K562 (cell line): ENCODE results near the gene PHTF1. TPM values are rescaled to one million over a fixed set of nuclear protein-coding genes. Genes with fewer than 3 reads are reported as not detected.

Experiments
- ATAC-seq: fragments of 200-7000 bp; cut with Tn5 transposase; 3 replicates; pipeline ENCODE4 v1.9.1; 2020; ENCODE audit warnings: moderate library complexity
- BruUV-seq: library from RNA; stranded (reverse); fragments of 400-500 nt; replicated peaks from 2 replicates; lab custom pipeline; 2021; lab: Mats Ljungman, UMichigan
- CTCF ChIA-PET: fragments of 300-600 bp; formaldehyde crosslinking; extraction: SDS; loops from one replicate; lab custom pipeline; 2021; ENCODE audit warnings: low intra/inter-chr PET ratio; lab: Yijun Ruan, JAX
- POLR2A ChIA-PET: fragments of 300-600, 350-650 bp; sonication (Branson Sonifier 250); formaldehyde crosslinking; extraction: SDS; loops from one replicate; lab custom pipeline; 2021; ENCODE audit warnings: antibody characterized with exemption, inconsistent platforms; lab: Yijun Ruan, JAX
- DNase-seq, 4 experiments: peaks; one replicate each; pipeline versions ENCODE4 v3.0.0 to v3.0.0-alpha.2; 2011 to 2018; ENCODE audit warnings: low spot score in 3 of 4, mixed read lengths in 3 of 4; ENCODE audit errors: extremely low read depth in 1 of 4
- FAIRE-seq: peaks from 2 replicates; lab custom pipeline; 2011; peaks lifted over from hg19 to GRCh38; lab: Jason Lieb, UNC
- H2AFZ ChIP-seq: 2 replicates; pipeline ENCODE4 v1.6.0; 2011; ENCODE audit warnings: low read depth, low read length, control low read depth, inconsistent platforms
- H3K27ac ChIP-seq: fragments of 200-600 bp; 3 replicates; pipeline ENCODE4 v1.8.0; 2011; ENCODE audit warnings: low read depth, mild to moderate bottlenecking, control low read depth, inconsistent platforms, low read length, moderate library complexity, mixed read lengths; ENCODE audit errors: extremely low read depth
- H3K27me3 ChIP-seq, 2 experiments: fragments of 300-600 bp in 1 of 2; 2 replicates in 1 of 2; 3 replicates in 1 of 2; pipeline versions ENCODE4 v1.6.0 to v1.8.0; 2011; ENCODE audit warnings: inconsistent platforms in 2 of 2, low read length in 2 of 2, mild to moderate bottlenecking in 1 of 2, mixed read lengths in 1 of 2, moderate library complexity in 1 of 2; ENCODE audit not compliant: control insufficient read depth in 2 of 2, insufficient read depth in 2 of 2
- H3K36me3 ChIP-seq: fragments of 300-600 bp; 3 replicates; pipeline ENCODE4 v1.8.0; 2011; ENCODE audit warnings: mild to moderate bottlenecking, low read length, inconsistent platforms; ENCODE audit not compliant: control insufficient read depth, insufficient read depth
- H3K4me1 ChIP-seq, 2 experiments: fragments of 200-600 bp in 1 of 2; replicated peaks in 1 of 2; 2 replicates in 1 of 2; 3 replicates in 1 of 2; pipeline versions ENCODE4 v1.5.1 to v1.8.0; 2011; ENCODE audit warnings: inconsistent platforms in 2 of 2, low read length in 2 of 2, mild to moderate bottlenecking in 1 of 2, mixed read lengths in 1 of 2, moderate library complexity in 1 of 2; ENCODE audit not compliant: control insufficient read depth in 2 of 2, insufficient read depth in 2 of 2
- H3K4me2 ChIP-seq: 2 replicates; pipeline ENCODE4 v1.6.1; 2011; ENCODE audit warnings: low read length, control low read depth, inconsistent platforms, mixed read lengths; ENCODE audit not compliant: insufficient read depth
- H3K4me3 ChIP-seq: fragments of 200-600 bp; sonication (generic), shearing (Covaris generic); 2 replicates; pipeline ENCODE4 v1.5.1; 2016; ENCODE audit warnings: control low read depth, inconsistent platforms
- H3K79me2 ChIP-seq: fragments of 200-600 bp; 3 replicates; pipeline ENCODE4 v1.8.0; 2011; ENCODE audit warnings: low read length, inconsistent platforms; ENCODE audit not compliant: control insufficient read depth, insufficient read depth
- H3K9ac ChIP-seq, 2 experiments: 2 replicates each; pipeline versions ENCODE4 v1.6.0 to v1.6.1; 2011; ENCODE audit warnings: low read depth in 2 of 2, low read length in 2 of 2, control low read depth in 1 of 2, inconsistent platforms in 1 of 2, mild to moderate bottlenecking in 1 of 2, mixed read lengths in 1 of 2; ENCODE audit not compliant: insufficient read depth in 1 of 2
- H3K9me1 ChIP-seq: one replicate; pipeline ENCODE4 v1.6.0; 2011; ENCODE audit warnings: inconsistent platforms, mild to moderate bottlenecking, low read length, moderate library complexity; ENCODE audit not compliant: control insufficient read depth, insufficient read depth
- H3K9me3 ChIP-seq: replicated peaks from 2 replicates; pipeline ENCODE4 v1.5.1; 2011; ENCODE audit warnings: low read depth, low read length, inconsistent platforms; ENCODE audit not compliant: control insufficient read depth, insufficient read depth
- H4K20me1 ChIP-seq: replicated peaks from 2 replicates; pipeline ENCODE4 v1.6.1; 2011; ENCODE audit warnings: low read length, inconsistent platforms, mixed read lengths; ENCODE audit not compliant: control insufficient read depth, insufficient read depth
- BHLHE40 ChIP-seq: IDR thresholded peaks from 2 replicates; pipeline ENCODE4 v1.6.1; 2011; ENCODE audit warnings: low read length, improper control_type of control experiment
- CTBP1 ChIP-seq: fragments of 450-650 bp; IDR thresholded peaks from 2 replicates; pipeline ENCODE4 v1.6.1; 2016; ENCODE audit warnings: borderline replicate concordance
- DEAF1 ChIP-seq: fragments of 450-650 bp; formaldehyde crosslinking; IDR thresholded peaks from 2 replicates; pipeline ENCODE4 v1.4.0; 2020; ENCODE audit warnings: mild to moderate bottlenecking, moderate library complexity
- HNRNPL ChIP-seq: fragments of 200-400 bp; formaldehyde crosslinking; IDR thresholded peaks from 2 replicates; pipeline ENCODE4 v1.6.1; 2017; ENCODE audit warnings: low read depth, mild to moderate bottlenecking, low read length
- MNT ChIP-seq, 2 experiments: fragments of 450-650 bp; conservative IDR thresholded peaks; 2 replicates each; pipeline ENCODE4 v1.6.1; 2017; ENCODE audit warnings: mild to moderate bottlenecking in 2 of 2, moderate library complexity in 2 of 2
- NR2C2 ChIP-seq, 2 experiments: fragments of 200-800 bp in 1 of 2; sonication (Bioruptor generic) in 1 of 2; sonication (generic) in 1 of 2; formaldehyde crosslinking in 1 of 2; IDR thresholded peaks; 2 replicates each; pipeline versions ENCODE4 v1.6.1 to v1.8.0; 2016 to 2022; ENCODE audit warnings: mild to moderate bottlenecking in 1 of 2, missing compliant biosample characterization in 1 of 2, missing genetic modification characterization in 1 of 2, missing genetic modification reagents in 1 of 2
- U2AF1 ChIP-seq: fragments of 200-400 bp; formaldehyde crosslinking; optimal IDR thresholded peaks from 2 replicates; pipeline ENCODE3; 2017; ENCODE audit warnings: mild to moderate bottlenecking, low read depth, low read length, moderate library complexity
- ZKSCAN8 ChIP-seq: fragments of 200-800 bp; sonication (Bioruptor generic); IDR thresholded peaks from 2 replicates; pipeline ENCODE4 v1.6.1; 2016; ENCODE audit warnings: missing genetic modification characterization, missing compliant biosample characterization
- ZNF124 ChIP-seq: sonication (generic); formaldehyde crosslinking; IDR thresholded peaks from 2 replicates; pipeline ENCODE4 v1.8.1; 2022; ENCODE audit warnings: missing genetic modification reagents
- ZNF316 ChIP-seq: fragments of 450-650 bp; IDR thresholded peaks from 2 replicates; pipeline ENCODE4 v1.6.1; 2016
- ZNF707 ChIP-seq: fragments of 250-450 bp; sonication (Bioruptor Pico); conservative IDR thresholded peaks from 2 replicates; pipeline ENCODE4 v1.8.0; 2022; ENCODE audit warnings: inconsistent platforms, mild to moderate bottlenecking, moderate library complexity
- WGBS: fragments of 100-300 bp; shearing (Covaris generic); methylation state at CpG from one replicate; pipeline ENCODE4 v1.1.6; 2016; ENCODE audit warnings: low coverage, mixed read lengths; ENCODE audit not compliant: insufficient coverage; ENCODE audit errors: missing lambda C conversion rate; 5-methylcytosine and 5-hydroxymethylcytosine counted together
- in situ Hi-C: fragments of 300-500 bp; cut with MboI; formaldehyde crosslinking; loops from 4 replicates; pipeline ENCODE4 v1.15.0; 2018; ENCODE audit warnings: inconsistent platforms, mixed read lengths
- intact Hi-C: fragments of 100-400 bp; cut with micrococcal nuclease; formaldehyde crosslinking; loops from 2 replicates; pipeline ENCODE4 v1.14.2; 2022
- polyA plus RNA-seq, 8 experiments: library from polyadenylated mRNA; depleted of rRNA in 4 of 8; stranded (reverse) in 5 of 8; unstranded in 3 of 8; fragments of >200 nt; fragmentation: Nextera tagmentation in 2 of 8; fragmentation: Illumina TruSeq in 1 of 8; extraction: Ambion mirVana in 2 of 8; extraction: Trizol in 1 of 8; gene quantifications; 2 replicates each; pipeline versions ENCODE4 v1.2.1 to v1.2.3, GENCODE V29; 2011 to 2014; ENCODE audit warnings: inconsistent platforms in 1 of 8, missing spikeins in 1 of 8
- total RNA-seq, 7 experiments: library from RNA; depleted of rRNA in 6 of 7; stranded (reverse); fragments of >200 nt in 6 of 7; fragmentation: Illumina TruSeq in 2 of 7; extraction: Trizol in 2 of 7; gene quantifications; 2 replicates each; pipeline versions ENCODE4 v1.2.1 to v1.2.3, GENCODE V29; 2011 to 2021; ENCODE audit warnings: low replicate concordance in 1 of 7

The PHTF1 gene
- total and polyA plus RNA-seq, 9 of the 15 experiments (the other 6 are each of a cell fraction or from before 2014, with no cell fraction given), result 8.4 to 36.2 (median 23.0) TPM

- Histone ChIP-seq H3K27me3 (no peaks in the 10 kb centered on the region), H3K36me3 (no peaks in the 10 kb centered on the region), H3K4me1 (peaks cover 3 to 28% of the 10 kb centered on the region in 2 experiments; a peak in 4 of 5 replicates), H3K4me2 (peak overlapping the region; percentile 72), H3K4me3 (no peak overlapping the region), H3K9ac (peak overlapping the region; percentile 23 to 74; a peak in 1 of 4 replicates), H3K9me1 (no peaks in the 10 kb centered on the region), H3K9me3 (no peaks in the 10 kb centered on the region), H4K20me1 (no peaks in the 10 kb centered on the region), H2AFZ (peak overlapping the region; percentile 77), H3K27ac (peak overlapping the region; percentile 59; the same call in 2 of the 3 replicates), H3K79me2 (no peaks in the 10 kb centered on the region)
- DNase-seq, result peak in 3 of 4 experiments; percentile 20 to 72 (median 35)
- POLR2A ChIA-PET, result interaction anchor here (1.0 to 1.5 kb wide), 2 partner anchors 11 to 17 kb away, joined by 3 to 5 read pairs; no protein-coding TSS in a partner anchor
- 4% methylated on average over 9 of the region's 9 CpGs for WGBS
- peak; percentile 90 for ATAC-seq
- CTCF ChIA-PET, result no interaction called here
- peak; percentile 75 for FAIRE-seq
- intact Hi-C loops (no loop called here), in situ Hi-C loops (no loop called here)
- no TSS peak for BruUV-seq
- TF ChIP-seq U2AF1 (no peak), ZNF707 (CRISPR knock-in tag) (no peak), MNT (conservative IDR thresholded peaks at IDR 0.05) (0 out of 4 replicates have a peak, but pooled peaks of 1 of the 2 experiments have one; percentile 9), CTBP1 (peak; percentile 89), ZNF124 (CRISPR knock-in tag) (no peak), HNRNPL (no peak), DEAF1 (CRISPR knock-in tag) (no peak), BHLHE40 (no peak; the same call in 1 of the 2 replicates), ZNF316 (no peak), ZKSCAN8 (CRISPR knock-in tag) (no peak), NR2C2 (CRISPR knock-in tag; IDR thresholded peaks at IDR 0.05) (no peak), NR2C2 (tag; IDR thresholded peaks at IDR 0.05) (0 out of 2 replicates have a peak, but pooled peaks have one; percentile 36)
These were observed 100.3 kb downstream of the PHTF1 start for GRCh38 chr1:113659035-113659434.
